OCI-LY7 (cell line): ENCODE measurements around the gene CEND1. TPM values are rescaled to one million over a fixed set of nuclear protein-coding genes. Genes with fewer than 3 reads are reported as not detected.
"Not testable (repeated sequence)": the region's sequence is repeated elsewhere in the genome, so short reads cannot be mapped to it uniquely, and the experiment has no call there.

Experiments used
- BruUV-seq: library from RNA; stranded (reverse); fragments of 400-500 nt; replicated peaks from 2 replicates; lab custom pipeline; 2021; lab: Mats Ljungman, UMichigan
- CTCF ChIA-PET: fragments of 300-600 bp; sonication (Branson Sonifier 250); formaldehyde crosslinking; loops from one replicate; lab custom pipeline; 2022; ENCODE audit warnings: antibody characterized with exemption; ENCODE audit not compliant: unreplicated experiment; lab: Charles Lee
- POLR2A ChIA-PET: fragments of 300-600 bp; sonication (Branson Sonifier 250); formaldehyde crosslinking; loops from one replicate; lab custom pipeline; 2022; ENCODE audit warnings: antibody characterized with exemption; lab: Charles Lee
- DNase-seq: peaks from one replicate; pipeline ENCODE4 v3.0.0-alpha.2; 2015; ENCODE audit warnings: low spot score
- H2AFZ ChIP-seq: fragments of 200-600 bp; sonication (generic), shearing (Covaris generic); 2 replicates; pipeline ENCODE4 v1.6.1; 2014; ENCODE audit warnings: mild to moderate bottlenecking, antibody characterized with exemption, low read length, moderate library complexity
- H3K27ac ChIP-seq: fragments of 200-600 bp; sonication (generic); 2 replicates; pipeline ENCODE4 v1.5.1; 2014; ENCODE audit warnings: mixed run types, low read depth, mild to moderate bottlenecking, moderate library complexity, low read length, inconsistent platforms; ENCODE audit not compliant: poor library complexity, severe bottlenecking
- H3K36me3 ChIP-seq: fragments of 200-600 bp; sonication (generic); 2 replicates; pipeline ENCODE4 v1.6.1; 2014; ENCODE audit warnings: mild to moderate bottlenecking, antibody characterized with exemption, low read length, moderate library complexity, mixed read lengths; ENCODE audit not compliant: insufficient read depth
- H3K4me1 ChIP-seq: fragments of 200-600 bp; sonication (generic); 2 replicates; pipeline ENCODE4 v1.5.1; 2014; ENCODE audit warnings: mild to moderate bottlenecking, low read length; ENCODE audit not compliant: insufficient read depth, poor library complexity, severe bottlenecking
- H3K4me2 ChIP-seq: fragments of 200-600 bp; sonication (generic); 2 replicates; pipeline ENCODE4 v1.6.1; 2014; ENCODE audit warnings: mild to moderate bottlenecking, low read length
- H3K4me3 ChIP-seq: fragments of 200-600 bp; sonication (generic); 2 replicates; pipeline ENCODE4 v1.5.1; 2014; ENCODE audit warnings: mild to moderate bottlenecking, low read depth, low read length; ENCODE audit not compliant: poor library complexity, severe bottlenecking
- H3K79me2 ChIP-seq: fragments of 200-600 bp; sonication (generic); 2 replicates; pipeline ENCODE4 v1.6.1; 2016; ENCODE audit warnings: low read depth, mild to moderate bottlenecking, low read length, moderate library complexity, mixed read lengths; ENCODE audit not compliant: insufficient read depth
- H3K9me2 ChIP-seq: fragments of 200-600 bp; sonication (generic); 2 replicates; pipeline ENCODE4 v1.6.1; 2016; ENCODE audit warnings: mild to moderate bottlenecking, low read length, mixed read lengths; ENCODE audit not compliant: insufficient read depth
- H3K9me3 ChIP-seq: fragments of 200-600 bp; sonication (generic); 2 replicates; pipeline ENCODE4 v1.6.1; 2014; ENCODE audit warnings: mild to moderate bottlenecking, mixed run types, low read length, mixed read lengths
- H4K20me1 ChIP-seq: fragments of 200-600 bp; sonication (generic); 2 replicates; pipeline ENCODE4 v1.6.1; 2014; ENCODE audit warnings: mild to moderate bottlenecking, antibody characterized with exemption, low read length, moderate library complexity, mixed read lengths; ENCODE audit not compliant: insufficient read depth
- EZH2phosphoT487 ChIP-seq: fragments of 200-600 bp; sonication (generic); IDR thresholded peaks from 2 replicates; pipeline ENCODE4 v1.6.1; 2018; ENCODE audit warnings: low read depth, borderline replicate concordance, mild to moderate bottlenecking, mixed run types, antibody characterized with exemption, low read length, moderate library complexity, mixed read lengths
- intact Hi-C: fragments of 100-400 bp; cut with micrococcal nuclease; formaldehyde crosslinking; loops from one replicate; pipeline ENCODE4 v1.10.0; 2022; ENCODE audit not compliant: unreplicated experiment
- total RNA-seq, 2 experiments: library from RNA; depleted of rRNA in 1 of 2; stranded (reverse); fragments of >200 nt in 1 of 2; shearing (Covaris generic) in 1 of 2; gene quantifications; 2 replicates each; pipeline ENCODE4 v1.2.3, GENCODE V29; 2014 to 2022
- TF ChIP-seq, protein P1 (sequence below): fragments of 200-600 bp; sonication (generic); conservative IDR thresholded peaks from 2 replicates; pipeline ENCODE4 v1.5.1; 2014; ENCODE audit warnings: mild to moderate bottlenecking, antibody characterized with exemption, low read length, moderate library complexity, mixed read lengths

The CEND1 gene
- total RNA-seq, 2 experiments from 2014 or later, result 17.5 to 32.5 TPM

- intact Hi-C loops, result loop anchor here (5.0 kb wide), 1 partner anchor 52 kb away; the partner anchor contains the start of gene SLC25A22
- ChIA-PET POLR2A (interaction anchor here (0.6 to 0.9 kb wide), 2 partner anchors 19 to 49 kb away, joined by 3 read pairs; no protein-coding TSS in a partner anchor), CTCF (no interaction called here)
- Histone ChIP-seq H3K36me3 (peaks cover 15% of the 10 kb centered on the region), H3K27ac (no peak overlapping the region), H3K9me3 (no peaks in the 10 kb centered on the region), H2AFZ (no peak overlapping the region), H3K9me2 (no peaks in the 10 kb centered on the region), H3K4me1 (peaks cover 22% of the 10 kb centered on the region), H3K4me2 (no peak overlapping the region), H3K4me3 (no peak overlapping the region), H4K20me1 (peaks cover 6% of the 10 kb centered on the region; the same call in 1 of the 2 replicates), H3K79me2 (peaks cover 31% of the 10 kb centered on the region)
- DNase-seq, result no peak
- BruUV-seq, result no TSS peak
- TF ChIP-seq, protein P1, sequence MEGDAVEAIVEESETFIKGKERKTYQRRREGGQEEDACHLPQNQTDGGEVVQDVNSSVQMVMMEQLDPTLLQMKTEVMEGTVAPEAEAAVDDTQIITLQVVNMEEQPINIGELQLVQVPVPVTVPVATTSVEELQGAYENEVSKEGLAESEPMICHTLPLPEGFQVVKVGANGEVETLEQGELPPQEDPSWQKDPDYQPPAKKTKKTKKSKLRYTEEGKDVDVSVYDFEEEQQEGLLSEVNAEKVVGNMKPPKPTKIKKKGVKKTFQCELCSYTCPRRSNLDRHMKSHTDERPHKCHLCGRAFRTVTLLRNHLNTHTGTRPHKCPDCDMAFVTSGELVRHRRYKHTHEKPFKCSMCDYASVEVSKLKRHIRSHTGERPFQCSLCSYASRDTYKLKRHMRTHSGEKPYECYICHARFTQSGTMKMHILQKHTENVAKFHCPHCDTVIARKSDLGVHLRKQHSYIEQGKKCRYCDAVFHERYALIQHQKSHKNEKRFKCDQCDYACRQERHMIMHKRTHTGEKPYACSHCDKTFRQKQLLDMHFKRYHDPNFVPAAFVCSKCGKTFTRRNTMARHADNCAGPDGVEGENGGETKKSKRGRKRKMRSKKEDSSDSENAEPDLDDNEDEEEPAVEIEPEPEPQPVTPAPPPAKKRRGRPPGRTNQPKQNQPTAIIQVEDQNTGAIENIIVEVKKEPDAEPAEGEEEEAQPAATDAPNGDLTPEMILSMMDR, result no peak
- TF ChIP-seq EZH2phosphoT487, result no peak
Observed at GRCh38 chr11:745428-745827, 44.5 kb downstream of the CEND1 start.

DNA sequence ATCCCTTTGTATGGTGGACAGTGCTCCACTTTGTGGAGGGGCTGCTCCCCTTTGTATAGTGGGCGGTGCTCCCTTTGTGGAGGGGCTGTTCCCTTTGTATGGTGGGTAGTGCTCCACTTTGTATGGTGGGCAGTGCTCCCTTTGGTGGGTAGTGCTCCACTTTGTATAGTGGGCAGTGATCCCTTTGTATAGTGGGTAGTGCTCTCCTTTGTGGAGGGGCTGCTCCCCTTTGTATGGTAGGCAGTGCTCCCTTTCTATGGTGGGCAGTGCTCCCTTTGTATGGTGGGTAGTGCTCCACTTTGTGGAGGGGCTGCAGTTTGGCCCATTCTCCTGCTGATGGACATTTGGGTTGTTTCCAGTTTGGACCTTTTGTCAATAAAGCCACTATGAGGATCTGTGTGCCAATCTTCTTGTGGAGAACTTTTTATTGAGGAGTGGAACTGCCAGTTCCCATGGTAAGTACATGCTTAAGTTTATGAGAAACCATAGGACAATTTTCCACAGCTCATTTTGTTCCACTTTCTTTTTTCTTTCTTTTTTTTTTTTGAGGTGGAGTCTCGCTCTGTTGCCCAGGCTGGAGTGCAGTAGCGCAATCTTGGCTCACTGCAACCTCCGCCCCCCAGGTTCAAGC lies 47.2 kb downstream of the CEND1 start:
- H3K9me2 ChIP-seq, result no peaks in the 10 kb centered on the region
- H3K4me1 ChIP-seq, result peaks cover 8% of the 10 kb centered on the region
- no TSS peak for BruUV-seq
- CTCF ChIA-PET, result no interaction called here
- no peaks in the 10 kb centered on the region for H3K9me3 ChIP-seq
- no peaks in the 10 kb centered on the region for H4K20me1 ChIP-seq
- POLR2A ChIA-PET, result no interaction called here
- DNase-seq, result no peak
- no peaks in the 10 kb centered on the region for H3K36me3 ChIP-seq
- no peak overlapping the region for H3K27ac ChIP-seq
- intact Hi-C loops, result no loop called here
- no peak overlapping the region for H2AFZ ChIP-seq
- no peak for TF ChIP-seq EZH2phosphoT487
- TF ChIP-seq, protein P1, result no peak
- peaks cover 3% of the 10 kb centered on the region; the same call in 1 of the 2 replicates for H3K79me2 ChIP-seq
- H3K4me2 ChIP-seq, result no peak overlapping the region
- H3K4me3 ChIP-seq, result no peak overlapping the region

GRCh38 chr11:742156-742546 lies 47.7 kb downstream of the CEND1 start:
- no peak overlapping the region for H2AFZ ChIP-seq
- H3K4me1 ChIP-seq, result peaks cover 8% of the 10 kb centered on the region
- H3K36me3 ChIP-seq, result no peaks in the 10 kb centered on the region
- H3K27ac ChIP-seq, result no peak overlapping the region
- no peak overlapping the region for H3K4me2 ChIP-seq
- CTCF ChIA-PET, result no interaction called here
- DNase-seq, result no peak
- no TSS peak for BruUV-seq
- no peak for TF ChIP-seq EZH2phosphoT487
- TF ChIP-seq, protein P1, result no peak
- H3K4me3 ChIP-seq, result no peak overlapping the region
- no peaks in the 10 kb centered on the region for H3K79me2 ChIP-seq
- POLR2A ChIA-PET, result no interaction called here
- no peaks in the 10 kb centered on the region for H3K9me2 ChIP-seq
- no peaks in the 10 kb centered on the region for H4K20me1 ChIP-seq
- intact Hi-C loops, result no loop called here
- H3K9me3 ChIP-seq, result no peaks in the 10 kb centered on the region

DNA sequence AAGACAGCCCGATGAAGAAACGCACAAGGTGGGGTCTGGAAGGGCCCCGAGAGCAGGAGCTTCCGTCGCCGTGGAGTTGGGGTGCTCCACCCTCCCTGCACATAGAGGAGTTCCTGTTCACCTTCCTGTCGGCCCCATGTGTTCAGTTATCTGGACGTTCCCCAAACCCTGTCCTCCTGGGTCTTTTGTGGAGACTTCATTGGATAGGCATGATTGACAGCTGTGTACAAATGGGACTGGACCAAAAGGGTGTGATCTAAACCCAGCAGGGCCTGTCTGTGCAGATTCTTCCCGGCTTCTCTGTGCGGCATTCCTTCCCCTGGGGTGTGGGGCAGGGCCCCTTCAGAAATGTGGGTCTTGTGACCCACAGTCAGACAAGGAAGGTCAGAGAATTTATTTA lies 52.0 kb downstream of the CEND1 start:
- H2AFZ ChIP-seq, H3K4me3 ChIP-seq, H4K20me1 ChIP-seq, H3K4me1 ChIP-seq, H3K79me2 ChIP-seq, CTCF ChIA-PET, H3K27ac ChIP-seq, H3K9me2 ChIP-seq, POLR2A ChIA-PET, H3K9me3 ChIP-seq, DNase-seq, H3K36me3 ChIP-seq, intact Hi-C loops, BruUV-seq, H3K4me2 ChIP-seq: not testable (repeated sequence)
